Osteoblast (primary cell): Measurements from ENCODE around the gene DNAJC6. TPM values are rescaled to one million over a fixed set of nuclear protein-coding genes. Genes with fewer than 3 reads are reported as not detected.

Experiments used
- DNase-seq: peaks from one replicate; pipeline ENCODE4 v3.0.0; 2011; ENCODE audit warnings: low spot score, mixed read lengths; ENCODE audit not compliant: insufficient read length; ENCODE audit errors: missing footprints
- H2AFZ ChIP-seq: 2 replicates; pipeline ENCODE4 v1.6.0; 2011; ENCODE audit warnings: mild to moderate bottlenecking, low read length
- H3K27ac ChIP-seq: 2 replicates; pipeline ENCODE4 v1.5.1; 2011; ENCODE audit warnings: mild to moderate bottlenecking, low read depth, low read length, moderate library complexity
- H3K27me3 ChIP-seq: 2 replicates; pipeline ENCODE4 v1.6.0; 2012; ENCODE audit warnings: mild to moderate bottlenecking, control low read depth, inconsistent platforms, low read length, moderate library complexity; ENCODE audit not compliant: insufficient read depth
- H3K36me3 ChIP-seq: 2 replicates; pipeline ENCODE4 v1.5.1; 2011; ENCODE audit warnings: mild to moderate bottlenecking, low read length, control low read depth, moderate library complexity; ENCODE audit not compliant: insufficient read depth
- H3K4me1 ChIP-seq: 2 replicates; pipeline ENCODE4 v1.5.1; 2011; ENCODE audit warnings: mild to moderate bottlenecking, low read length, control low read depth, moderate library complexity; ENCODE audit not compliant: insufficient read depth
- H3K4me2 ChIP-seq: 2 replicates; pipeline ENCODE4 v1.6.0; 2011; ENCODE audit warnings: mild to moderate bottlenecking, low read length; ENCODE audit not compliant: insufficient read depth
- H3K4me3 ChIP-seq: fragments of 200-600 bp; sonication (generic); 3 replicates; pipeline ENCODE4 v1.5.1; 2012; ENCODE audit warnings: mild to moderate bottlenecking, low read length, inconsistent platforms; ENCODE audit not compliant: insufficient read depth
- H3K79me2 ChIP-seq: 2 replicates; pipeline ENCODE4 v1.6.0; 2012; ENCODE audit warnings: mild to moderate bottlenecking, low read length, control low read depth, inconsistent platforms; ENCODE audit not compliant: insufficient read depth
- H3K9me3 ChIP-seq: 2 replicates; pipeline ENCODE4 v1.5.1; 2011; ENCODE audit warnings: low read depth, low read length, control low read depth
- H4K20me1 ChIP-seq: 2 replicates; pipeline ENCODE4 v1.6.0; 2012; ENCODE audit warnings: mild to moderate bottlenecking, low read length, control low read depth; ENCODE audit not compliant: insufficient read depth
- CTCF ChIP-seq: IDR thresholded peaks from 2 replicates; pipeline ENCODE4 v1.5.1; 2011; ENCODE audit warnings: mild to moderate bottlenecking, low read depth, low read length, moderate library complexity; ENCODE audit errors: extremely low read depth
- total RNA-seq: library from RNA; depleted of rRNA; stranded (reverse); fragments of >200 nt; gene quantifications from 2 replicates; pipeline ENCODE4 v1.2.3, GENCODE V29; 2012

DNAJC6 gene
- total RNA-seq, 1 donor = 10.5 TPM

DNA sequence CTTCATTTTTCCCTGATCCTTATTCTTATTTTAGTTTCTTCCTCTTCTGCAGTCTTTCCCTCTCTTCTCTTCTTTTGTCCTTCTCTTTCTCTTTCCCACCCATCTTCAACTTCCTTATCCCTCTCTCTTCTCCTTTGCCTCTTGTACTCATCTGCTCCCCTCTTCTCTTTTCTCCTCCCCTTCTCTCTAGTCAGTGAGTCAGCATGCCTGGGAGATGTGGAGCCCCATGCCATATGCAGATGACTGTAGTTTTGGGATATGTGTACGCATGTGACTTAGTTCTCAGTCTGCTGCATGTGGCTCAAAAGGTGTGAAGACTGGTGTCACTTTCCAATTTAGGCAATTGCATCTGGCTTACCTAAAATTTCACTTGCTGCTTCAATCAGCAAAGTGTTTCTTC is 10.4 kb downstream of the DNAJC6 start:
- no peaks in the 10 kb centered on the region for H3K9me3 ChIP-seq
- no peak for TF ChIP-seq CTCF
- H3K27ac ChIP-seq = no peak overlapping the region
- H3K4me1 ChIP-seq = no peaks in the 10 kb centered on the region
- H3K4me2 ChIP-seq = no peak overlapping the region
- H3K4me3 ChIP-seq = no peak overlapping the region
- DNase-seq = no peak
- H3K36me3 ChIP-seq = no peaks in the 10 kb centered on the region
- H4K20me1 ChIP-seq = no peaks in the 10 kb centered on the region
- H3K79me2 ChIP-seq = no peaks in the 10 kb centered on the region
- no peak overlapping the region for H2AFZ ChIP-seq
- H3K27me3 ChIP-seq = no peaks in the 10 kb centered on the region

DNA sequence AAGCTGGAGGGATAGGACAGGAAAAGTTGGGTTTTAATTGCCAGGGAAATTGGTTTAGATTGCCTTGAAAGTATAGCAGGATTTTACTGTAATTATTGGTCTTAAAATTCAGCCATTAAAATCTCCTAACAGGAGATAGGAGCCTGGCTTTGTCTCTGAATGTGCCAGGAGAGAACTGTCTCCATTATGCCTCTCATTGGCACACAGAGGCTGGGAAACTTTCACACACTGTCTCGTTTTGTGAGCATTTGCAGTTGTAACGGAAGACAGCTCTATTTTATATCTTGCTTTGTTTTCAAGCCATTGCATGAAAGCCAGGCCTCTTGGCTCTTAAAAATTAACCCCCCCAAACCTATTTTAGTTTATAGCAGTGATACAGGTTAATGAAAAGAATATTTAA is 12.5 kb downstream of the DNAJC6 start:
- H3K4me3 ChIP-seq = no peak overlapping the region
- no peaks in the 10 kb centered on the region for H3K79me2 ChIP-seq
- no peak overlapping the region for H3K4me2 ChIP-seq
- H3K36me3 ChIP-seq = no peaks in the 10 kb centered on the region
- no peak for TF ChIP-seq CTCF
- H4K20me1 ChIP-seq = peaks cover 2% of the 10 kb centered on the region
- H2AFZ ChIP-seq = no peak overlapping the region
- H3K27me3 ChIP-seq = no peaks in the 10 kb centered on the region
- no peaks in the 10 kb centered on the region for H3K9me3 ChIP-seq
- no peak for DNase-seq
- H3K27ac ChIP-seq = no peak overlapping the region
- H3K4me1 ChIP-seq = no peaks in the 10 kb centered on the region

DNA sequence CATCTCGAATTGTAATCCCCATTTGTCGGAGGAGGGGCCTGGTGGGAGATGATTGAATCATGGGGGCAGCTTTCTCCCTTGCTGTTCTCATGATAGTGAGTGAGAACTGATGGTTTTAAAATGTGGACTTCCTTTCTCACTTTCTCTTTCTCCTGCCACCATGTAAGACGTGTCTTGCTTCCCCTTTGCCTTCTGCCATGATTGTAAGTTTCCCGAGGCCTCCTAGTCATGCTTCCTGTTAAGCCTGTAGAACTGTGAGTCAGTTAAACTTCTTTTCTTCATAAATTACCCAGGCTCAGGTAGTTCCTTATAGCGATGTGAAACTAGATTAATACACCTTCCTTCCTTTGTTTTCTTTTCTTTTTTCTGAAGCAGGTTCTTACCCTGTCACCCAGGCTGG is 13.9 kb downstream of the DNAJC6 start:
- no peak for DNase-seq
- H3K27me3 ChIP-seq = no peaks in the 10 kb centered on the region
- no peaks in the 10 kb centered on the region for H3K79me2 ChIP-seq
- H3K9me3 ChIP-seq = no peaks in the 10 kb centered on the region
- peaks cover 2% of the 10 kb centered on the region for H4K20me1 ChIP-seq
- no peak overlapping the region for H3K27ac ChIP-seq
- no peaks in the 10 kb centered on the region for H3K4me1 ChIP-seq
- no peak for TF ChIP-seq CTCF
- no peak overlapping the region for H3K4me2 ChIP-seq
- no peaks in the 10 kb centered on the region for H3K36me3 ChIP-seq
- H2AFZ ChIP-seq = no peak overlapping the region
- H3K4me3 ChIP-seq = no peak overlapping the region

DNA sequence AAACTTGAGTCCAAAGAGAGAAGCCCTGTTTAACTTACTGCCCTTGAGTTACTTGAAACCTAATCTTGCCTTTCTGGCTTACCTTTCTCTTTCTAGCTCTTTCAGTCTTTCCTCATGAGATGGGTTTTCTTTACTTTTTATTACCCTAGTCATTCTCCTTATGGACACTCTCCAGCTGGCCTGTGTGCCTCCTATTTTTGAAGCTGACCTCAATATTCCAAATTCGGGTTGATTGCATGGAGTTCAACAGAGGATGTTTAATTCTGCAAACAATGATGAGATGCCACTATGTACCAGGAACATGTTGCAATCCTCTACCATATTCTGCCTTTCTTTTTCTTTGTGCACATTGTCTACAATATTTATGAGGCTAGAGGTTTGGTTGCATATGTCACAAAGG is 20.7 kb downstream of the DNAJC6 start:
- H3K36me3 ChIP-seq = no peaks in the 10 kb centered on the region

More for the DNA sequence above, 20.7 kb downstream of the DNAJC6 start:
- DNase-seq = no peak
- H3K79me2 ChIP-seq = no peaks in the 10 kb centered on the region
- no peaks in the 10 kb centered on the region for H3K9me3 ChIP-seq
- H4K20me1 ChIP-seq = peaks cover 3% of the 10 kb centered on the region
- no peak overlapping the region for H3K27ac ChIP-seq
- no peak overlapping the region for H3K4me2 ChIP-seq
- no peaks in the 10 kb centered on the region for H3K27me3 ChIP-seq
- no peak overlapping the region for H2AFZ ChIP-seq
- H3K4me3 ChIP-seq = no peak overlapping the region
- no peak for TF ChIP-seq CTCF
- H3K4me1 ChIP-seq = no peaks in the 10 kb centered on the region
